Nephron progenitor cell (in vitro differentiated cells): ENCODE measurements around the gene STH.
"Not testable (repeated sequence)": the region's sequence is repeated elsewhere in the genome, so short reads cannot be mapped to it uniquely, and the experiment has no call there.

Experiments
- DNase-seq: peaks from one replicate; pipeline ENCODE4 v3.0.0; 2021
- H3K27ac Mint-ChIP-seq: 2 replicates; pipeline ENCODE4 v1.8.0; 2021; ENCODE audit warnings: mild to moderate bottlenecking, moderate library complexity, mixed read lengths
- H3K27me3 Mint-ChIP-seq: 2 replicates; pipeline ENCODE4 v1.8.0; 2021; ENCODE audit warnings: mild to moderate bottlenecking, low read depth, mixed read lengths; ENCODE audit not compliant: poor library complexity
- H3K36me3 Mint-ChIP-seq: 2 replicates; pipeline ENCODE4 v1.8.0; 2021; ENCODE audit warnings: low read depth, mixed read lengths
- H3K4me1 Mint-ChIP-seq: 2 replicates; pipeline ENCODE4 v1.8.0; 2021; ENCODE audit warnings: mixed read lengths
- H3K4me3 Mint-ChIP-seq: 2 replicates; pipeline ENCODE4 v1.8.0; 2021; ENCODE audit warnings: mild to moderate bottlenecking, moderate library complexity, mixed read lengths
- H3K9me3 Mint-ChIP-seq: 2 replicates; pipeline ENCODE4 v1.8.0; 2021; ENCODE audit warnings: mild to moderate bottlenecking, moderate library complexity, mixed read lengths
- CTCF ChIP-seq: fragments of 200-600 bp; sonication (generic); IDR thresholded peaks from 2 replicates; pipeline ENCODE4 v1.5.0; 2021; ENCODE audit warnings: antibody characterized with exemption

The STH gene

GRCh38 chr17:46013502-46014165 is 14.6 kb downstream of the STH start:
- peaks cover 4% of the 10 kb centered on the region for H3K36me3 Mint-ChIP-seq
- no peak overlapping the region for H3K27ac Mint-ChIP-seq
- H3K4me3 Mint-ChIP-seq = no peak overlapping the region
- peaks cover 26% of the 10 kb centered on the region for H3K4me1 Mint-ChIP-seq
- peaks cover 3% of the 10 kb centered on the region for H3K9me3 Mint-ChIP-seq
- TF ChIP-seq CTCF = no peak
- H3K27me3 Mint-ChIP-seq = peaks cover 6% of the 10 kb centered on the region
- no peak for DNase-seq

GRCh38 chr17:46019408-46019925 is 20.4 kb downstream of the STH start:
- H3K27ac Mint-ChIP-seq, DNase-seq, H3K27me3 Mint-ChIP-seq, H3K9me3 Mint-ChIP-seq, H3K4me3 Mint-ChIP-seq: not testable (repeated sequence)
- H3K36me3 Mint-ChIP-seq = peaks cover 25% of the 10 kb centered on the region
- peaks cover 24% of the 10 kb centered on the region for H3K4me1 Mint-ChIP-seq

- H3K4me1 Mint-ChIP-seq = peaks cover 31% of the 10 kb centered on the region
- peaks cover 8% of the 10 kb centered on the region for H3K9me3 Mint-ChIP-seq
- no peak for TF ChIP-seq CTCF
- no peak for DNase-seq
- peak overlapping the region; percentile 56 for H3K27ac Mint-ChIP-seq
- peaks cover 5% of the 10 kb centered on the region for H3K27me3 Mint-ChIP-seq
- no peak overlapping the region for H3K4me3 Mint-ChIP-seq
- H3K36me3 Mint-ChIP-seq = peaks cover 26% of the 10 kb centered on the region
These were observed 21.1 kb downstream of the STH start for GRCh38 chr17:46020023-46020761.

GRCh38 chr17:46020998-46021397 is 21.9 kb downstream of the STH start:
- H3K4me3 Mint-ChIP-seq = no peak overlapping the region
- no peak for TF ChIP-seq CTCF
- no peak for DNase-seq
- H3K9me3 Mint-ChIP-seq = peaks cover 8% of the 10 kb centered on the region
- peak overlapping the region; percentile 83 for H3K27ac Mint-ChIP-seq
- H3K27me3 Mint-ChIP-seq = peaks cover 5% of the 10 kb centered on the region
- peaks cover 31% of the 10 kb centered on the region for H3K36me3 Mint-ChIP-seq
- H3K4me1 Mint-ChIP-seq = peaks cover 39% of the 10 kb centered on the region

GRCh38 chr17:46023366-46023765 is 24.3 kb downstream of the STH start:
- not testable (repeated sequence) for H3K9me3 Mint-ChIP-seq, H3K4me3 Mint-ChIP-seq, H3K27me3 Mint-ChIP-seq, DNase-seq
- H3K4me1 Mint-ChIP-seq = peaks cover 51% of the 10 kb centered on the region
- peak overlapping the region; percentile 36 for H3K27ac Mint-ChIP-seq
- peaks cover 29% of the 10 kb centered on the region for H3K36me3 Mint-ChIP-seq

- Mint-ChIP-seq H3K36me3 (peaks cover 27% of the 10 kb centered on the region), H3K4me1 (peaks cover 51% of the 10 kb centered on the region), H3K4me3 (no peak overlapping the region), H3K27me3 (peaks cover 5% of the 10 kb centered on the region), H3K9me3 (peaks cover 2% of the 10 kb centered on the region), H3K27ac (no peak overlapping the region)
- DNase-seq = no peak
- no peak for TF ChIP-seq CTCF
These were observed 24.8 kb downstream of the STH start for GRCh38 chr17:46023783-46024388.
